Measurements from ENCODE around the gene KLHL8. TPM values are rescaled to one million over a fixed set of nuclear protein-coding genes. Genes with fewer than 3 reads are reported as not detected.

KLHL8 gene
- total RNA-seq, 1 donor from 2014 or later = 36.0 TPM

GRCh38 chr4:87250294-87250693 is 29.9 kb upstream of the KLHL8 start:
- Histone ChIP-seq H3K4me3 (ENCODE audit: low read length in 3 of 3) (no peak overlapping the region), H3K9ac (ENCODE audit: low read depth in 1 of 3, low read length in 3 of 3) (no peak overlapping the region), H3K27me3 (ENCODE audit: control insufficient read depth in 3 of 3, insufficient read depth in 3 of 3, low read length in 3 of 3) (no peaks in the 10 kb centered on the region), H3K4me1 (ENCODE audit: control insufficient read depth in 3 of 3, insufficient read depth in 3 of 3, low read length in 3 of 3) (no peaks in the 10 kb centered on the region), H3K36me3 (ENCODE audit: control insufficient read depth in 3 of 3, insufficient read depth in 3 of 3, low read length in 3 of 3) (no peaks in the 10 kb centered on the region), H3K9me3 (ENCODE audit: control insufficient read depth in 3 of 3, low read length in 3 of 3) (no peaks in the 10 kb centered on the region), H3K27ac (ENCODE audit: low read depth, low read length) (no peak overlapping the region)

GRCh38 chr4:87249332-87250019 is 29.1 kb upstream of the KLHL8 start:
- H3K27ac ChIP-seq (ENCODE audit: low read depth, low read length) = no peak overlapping the region
- H3K4me1 ChIP-seq (ENCODE audit: control insufficient read depth in 3 of 3, insufficient read depth in 3 of 3, low read length in 3 of 3) = no peaks in the 10 kb centered on the region
- H3K9ac ChIP-seq (ENCODE audit: low read depth in 1 of 3, low read length in 3 of 3) = no peak overlapping the region
- H3K4me3 ChIP-seq (ENCODE audit: low read length in 3 of 3) = no peak overlapping the region
- H3K27me3 ChIP-seq (ENCODE audit: control insufficient read depth in 3 of 3, insufficient read depth in 3 of 3, low read length in 3 of 3) = no peaks in the 10 kb centered on the region
- no peaks in the 10 kb centered on the region for H3K36me3 ChIP-seq (ENCODE audit: control insufficient read depth in 3 of 3, insufficient read depth in 3 of 3, low read length in 3 of 3)
- no peaks in the 10 kb centered on the region for H3K9me3 ChIP-seq (ENCODE audit: control insufficient read depth in 3 of 3, low read length in 3 of 3)

- Histone ChIP-seq H3K4me1 (ENCODE audit: control insufficient read depth in 3 of 3, insufficient read depth in 3 of 3, low read length in 3 of 3) (no peaks in the 10 kb centered on the region), H3K9ac (ENCODE audit: low read depth in 1 of 3, low read length in 3 of 3) (no peak overlapping the region), H3K9me3 (ENCODE audit: control insufficient read depth in 3 of 3, low read length in 3 of 3) (peaks cover 0 to 9% (median 0%) of the 10 kb centered on the region in 3 donors), H3K27me3 (ENCODE audit: control insufficient read depth in 3 of 3, insufficient read depth in 3 of 3, low read length in 3 of 3) (no peaks in the 10 kb centered on the region), H3K36me3 (ENCODE audit: control insufficient read depth in 3 of 3, insufficient read depth in 3 of 3, low read length in 3 of 3) (no peaks in the 10 kb centered on the region), H3K4me3 (ENCODE audit: low read length in 3 of 3) (no peak overlapping the region), H3K27ac (ENCODE audit: low read depth, low read length) (no peak overlapping the region)
These were observed 23.1 kb upstream of the KLHL8 start for GRCh38 chr4:87243426-87244053.

- peaks cover 0 to 9% (median 0%) of the 10 kb centered on the region in 3 donors for H3K9me3 ChIP-seq (ENCODE audit: control insufficient read depth in 3 of 3, low read length in 3 of 3)
- no peaks in the 10 kb centered on the region for H3K27me3 ChIP-seq (ENCODE audit: control insufficient read depth in 3 of 3, insufficient read depth in 3 of 3, low read length in 3 of 3)
- no peak overlapping the region for H3K27ac ChIP-seq (ENCODE audit: low read depth, low read length)
- no peaks in the 10 kb centered on the region for H3K4me1 ChIP-seq (ENCODE audit: control insufficient read depth in 3 of 3, insufficient read depth in 3 of 3, low read length in 3 of 3)
- H3K36me3 ChIP-seq (ENCODE audit: control insufficient read depth in 3 of 3, insufficient read depth in 3 of 3, low read length in 3 of 3) = no peaks in the 10 kb centered on the region
- H3K9ac ChIP-seq (ENCODE audit: low read depth in 1 of 3, low read length in 3 of 3) = no peak overlapping the region
- H3K4me3 ChIP-seq (ENCODE audit: low read length in 3 of 3) = no peak overlapping the region
These were observed 20.9 kb upstream of the KLHL8 start for GRCh38 chr4:87241336-87241735.

GRCh38 chr4:87240341-87240740 is 19.9 kb upstream of the KLHL8 start:
- Histone ChIP-seq H3K27ac (ENCODE audit: low read depth, low read length) (no peak overlapping the region), H3K9ac (ENCODE audit: low read depth in 1 of 3, low read length in 3 of 3) (no peak overlapping the region), H3K4me1 (ENCODE audit: control insufficient read depth in 3 of 3, insufficient read depth in 3 of 3, low read length in 3 of 3) (no peaks in the 10 kb centered on the region), H3K9me3 (ENCODE audit: control insufficient read depth in 3 of 3, low read length in 3 of 3) (peaks cover 0 to 9% (median 0%) of the 10 kb centered on the region in 3 donors), H3K27me3 (ENCODE audit: control insufficient read depth in 3 of 3, insufficient read depth in 3 of 3, low read length in 3 of 3) (no peaks in the 10 kb centered on the region), H3K36me3 (ENCODE audit: control insufficient read depth in 3 of 3, insufficient read depth in 3 of 3, low read length in 3 of 3) (no peaks in the 10 kb centered on the region), H3K4me3 (ENCODE audit: low read length in 3 of 3) (no peak overlapping the region)

GRCh38 chr4:87239821-87240220 is 19.4 kb upstream of the KLHL8 start:
- H3K27me3 ChIP-seq (ENCODE audit: control insufficient read depth in 3 of 3, insufficient read depth in 3 of 3, low read length in 3 of 3) = no peaks in the 10 kb centered on the region
- peaks cover 0 to 9% (median 0%) of the 10 kb centered on the region in 3 donors for H3K9me3 ChIP-seq (ENCODE audit: control insufficient read depth in 3 of 3, low read length in 3 of 3)
- H3K4me1 ChIP-seq (ENCODE audit: control insufficient read depth in 3 of 3, insufficient read depth in 3 of 3, low read length in 3 of 3) = no peaks in the 10 kb centered on the region
- H3K27ac ChIP-seq (ENCODE audit: low read depth, low read length) = no peak overlapping the region
- H3K4me3 ChIP-seq (ENCODE audit: low read length in 3 of 3) = no peak overlapping the region
- H3K9ac ChIP-seq (ENCODE audit: low read depth in 1 of 3, low read length in 3 of 3) = no peak overlapping the region
- H3K36me3 ChIP-seq (ENCODE audit: control insufficient read depth in 3 of 3, insufficient read depth in 3 of 3, low read length in 3 of 3) = no peaks in the 10 kb centered on the region

- no peaks in the 10 kb centered on the region for H3K36me3 ChIP-seq (ENCODE audit: control insufficient read depth in 3 of 3, insufficient read depth in 3 of 3, low read length in 3 of 3)
- H3K4me1 ChIP-seq (ENCODE audit: control insufficient read depth in 3 of 3, insufficient read depth in 3 of 3, low read length in 3 of 3) = no peaks in the 10 kb centered on the region
- no peak overlapping the region for H3K9ac ChIP-seq (ENCODE audit: low read depth in 1 of 3, low read length in 3 of 3)
- H3K9me3 ChIP-seq (ENCODE audit: control insufficient read depth in 3 of 3, low read length in 3 of 3) = peaks cover 0 to 9% (median 0%) of the 10 kb centered on the region in 3 donors
- no peak overlapping the region for H3K27ac ChIP-seq (ENCODE audit: low read depth, low read length)
- H3K4me3 ChIP-seq (ENCODE audit: low read length in 3 of 3) = no peak overlapping the region
- no peaks in the 10 kb centered on the region for H3K27me3 ChIP-seq (ENCODE audit: control insufficient read depth in 3 of 3, insufficient read depth in 3 of 3, low read length in 3 of 3)
These were observed 18.8 kb upstream of the KLHL8 start for GRCh38 chr4:87239194-87239593.

GRCh38 chr4:87236861-87237260 is 16.4 kb upstream of the KLHL8 start:
- Histone ChIP-seq H3K36me3 (ENCODE audit: control insufficient read depth in 3 of 3, insufficient read depth in 3 of 3, low read length in 3 of 3) (no peaks in the 10 kb centered on the region), H3K9me3 (ENCODE audit: control insufficient read depth in 3 of 3, low read length in 3 of 3) (no peaks in the 10 kb centered on the region), H3K4me3 (ENCODE audit: low read length in 3 of 3) (no peak overlapping the region), H3K9ac (ENCODE audit: low read depth in 1 of 3, low read length in 3 of 3) (no peak overlapping the region), H3K4me1 (ENCODE audit: control insufficient read depth in 3 of 3, insufficient read depth in 3 of 3, low read length in 3 of 3) (no peaks in the 10 kb centered on the region), H3K27ac (ENCODE audit: low read depth, low read length) (no peak overlapping the region), H3K27me3 (ENCODE audit: control insufficient read depth in 3 of 3, insufficient read depth in 3 of 3, low read length in 3 of 3) (no peaks in the 10 kb centered on the region)

GRCh38 chr4:87235020-87235671 is 14.7 kb upstream of the KLHL8 start:
- Histone ChIP-seq H3K36me3 (ENCODE audit: control insufficient read depth in 3 of 3, insufficient read depth in 3 of 3, low read length in 3 of 3) (no peaks in the 10 kb centered on the region), H3K9ac (ENCODE audit: low read depth in 1 of 3, low read length in 3 of 3) (peak overlapping the region in 2 of 3 donors; percentile 47 to 52), H3K9me3 (ENCODE audit: control insufficient read depth in 3 of 3, low read length in 3 of 3) (no peaks in the 10 kb centered on the region), H3K4me3 (ENCODE audit: low read length in 3 of 3) (peak overlapping the region; percentile 62 to 85 (median 62)), H3K27ac (ENCODE audit: low read depth, low read length) (no peak overlapping the region), H3K4me1 (ENCODE audit: control insufficient read depth in 3 of 3, insufficient read depth in 3 of 3, low read length in 3 of 3) (no peaks in the 10 kb centered on the region), H3K27me3 (ENCODE audit: control insufficient read depth in 3 of 3, insufficient read depth in 3 of 3, low read length in 3 of 3) (no peaks in the 10 kb centered on the region)

GRCh38 chr4:87232216-87232615 is 11.8 kb upstream of the KLHL8 start:
- Histone ChIP-seq H3K4me3 (ENCODE audit: low read length in 3 of 3) (no peak overlapping the region), H3K9ac (ENCODE audit: low read depth in 1 of 3, low read length in 3 of 3) (no peak overlapping the region), H3K9me3 (ENCODE audit: control insufficient read depth in 3 of 3, low read length in 3 of 3) (no peaks in the 10 kb centered on the region), H3K36me3 (ENCODE audit: control insufficient read depth in 3 of 3, insufficient read depth in 3 of 3, low read length in 3 of 3) (no peaks in the 10 kb centered on the region), H3K4me1 (ENCODE audit: control insufficient read depth in 3 of 3, insufficient read depth in 3 of 3, low read length in 3 of 3) (peaks cover 0 to 5% (median 4%) of the 10 kb centered on the region in 3 donors), H3K27me3 (ENCODE audit: control insufficient read depth in 3 of 3, insufficient read depth in 3 of 3, low read length in 3 of 3) (no peaks in the 10 kb centered on the region), H3K27ac (ENCODE audit: low read depth, low read length) (no peak overlapping the region)
